NCI-H526 treated with DMSO at 0.1 percent for 48 hours (cell line): ENCODE results near the gene PRR19.
"Not testable (repeated sequence)": the region's sequence is repeated elsewhere in the genome, so short reads cannot be mapped to it uniquely, and the experiment has no call there.

Experiments
- DNase-seq: peaks from one replicate; lab custom pipeline; 2025; lab: John Stamatoyannopoulos, UW

Gene PRR19, protein sequence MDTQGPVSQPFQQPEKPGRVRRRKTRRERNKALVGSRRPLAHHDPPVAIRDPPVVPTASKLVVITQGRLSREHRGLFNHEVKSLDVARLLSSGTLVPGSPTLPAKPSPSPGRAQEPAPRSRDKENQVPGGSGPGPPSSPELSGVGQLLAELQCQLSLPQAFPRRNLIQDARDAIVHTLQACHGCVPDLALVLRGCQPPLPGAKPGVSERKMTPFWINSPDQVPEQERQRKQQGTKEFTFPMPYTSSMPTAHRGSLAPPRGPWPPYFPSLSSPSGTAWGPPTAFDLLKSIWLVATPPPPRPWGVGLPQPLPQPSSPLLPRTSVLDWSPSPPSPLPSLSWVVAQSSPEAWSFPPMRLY

DNA sequence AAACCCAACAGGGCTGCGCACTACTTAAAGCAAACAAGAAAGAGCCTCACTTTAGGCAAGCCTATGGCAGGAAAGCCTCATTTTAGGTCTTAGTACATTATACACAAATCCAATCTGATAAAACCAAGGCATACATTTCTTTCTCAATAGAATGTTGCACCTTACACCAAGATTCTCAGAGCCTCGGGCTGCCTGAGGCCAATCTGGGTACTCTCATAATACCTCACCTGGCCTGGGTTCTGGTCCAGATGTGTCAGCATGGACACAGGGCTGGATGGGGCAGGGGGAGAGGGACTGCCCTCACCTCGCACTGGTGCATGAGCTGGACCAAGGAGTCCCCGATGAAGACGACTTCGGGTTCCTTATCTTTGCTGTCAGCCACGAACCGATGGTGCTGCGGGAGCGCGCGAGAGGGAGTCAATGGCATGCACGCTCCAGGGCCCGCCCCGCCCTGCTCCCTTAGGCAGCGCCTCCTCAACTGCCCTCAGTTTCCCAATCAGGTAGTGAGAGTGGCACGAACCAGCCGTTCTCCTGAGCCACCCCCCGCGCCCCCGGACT is at the start of gene PRR19:
Gene PRR19, plus strand, starts transcription at position 487 of the 558 bp plus-strand sequence. CDS start 7,453 bp downstream, outside the sequence.
- no peak for DNase-seq

DNA sequence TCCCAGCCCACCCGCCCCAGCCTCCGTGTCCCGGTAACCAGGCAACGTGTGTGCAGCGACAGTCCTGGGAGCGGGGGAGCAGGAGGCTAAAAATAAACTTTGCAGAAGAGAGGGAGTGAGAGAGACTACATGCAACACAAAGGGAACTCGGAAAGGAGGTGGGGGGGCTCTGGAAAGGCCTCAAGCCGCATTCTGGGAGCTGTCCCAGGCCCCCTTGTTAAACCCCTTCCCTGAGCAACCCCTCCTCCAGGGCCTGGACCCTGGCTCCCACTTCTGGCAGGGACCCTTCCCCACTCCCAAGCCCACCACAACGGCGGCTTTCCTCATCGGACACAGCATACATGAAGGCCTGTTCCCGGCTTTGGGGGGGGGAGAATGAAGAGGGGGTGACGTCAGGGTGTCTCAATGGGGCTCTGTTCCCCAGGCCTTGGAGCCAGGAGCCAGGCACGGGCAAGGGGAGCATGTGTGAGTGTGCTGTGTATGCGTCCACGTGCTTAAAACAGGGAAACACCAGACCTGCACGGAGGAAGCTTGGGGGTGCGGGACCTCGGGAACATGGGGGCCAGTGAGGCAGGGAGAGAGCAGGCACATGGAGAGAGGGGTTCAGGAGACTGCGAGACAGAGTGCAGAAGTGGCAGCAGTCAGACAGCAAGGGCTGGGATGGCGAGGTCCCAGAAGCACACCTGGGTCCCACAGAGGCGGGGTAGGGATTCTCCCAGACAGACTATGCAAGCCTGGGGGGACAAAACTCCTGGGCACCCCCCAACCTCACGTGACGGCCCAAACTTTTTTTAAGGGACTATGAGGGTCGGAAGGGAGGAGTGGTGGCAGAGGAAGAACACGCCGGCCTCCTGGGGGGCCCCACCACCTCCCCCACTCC is 49.3 kb upstream of the PRR19 start:
- no peak for DNase-seq

DNA sequence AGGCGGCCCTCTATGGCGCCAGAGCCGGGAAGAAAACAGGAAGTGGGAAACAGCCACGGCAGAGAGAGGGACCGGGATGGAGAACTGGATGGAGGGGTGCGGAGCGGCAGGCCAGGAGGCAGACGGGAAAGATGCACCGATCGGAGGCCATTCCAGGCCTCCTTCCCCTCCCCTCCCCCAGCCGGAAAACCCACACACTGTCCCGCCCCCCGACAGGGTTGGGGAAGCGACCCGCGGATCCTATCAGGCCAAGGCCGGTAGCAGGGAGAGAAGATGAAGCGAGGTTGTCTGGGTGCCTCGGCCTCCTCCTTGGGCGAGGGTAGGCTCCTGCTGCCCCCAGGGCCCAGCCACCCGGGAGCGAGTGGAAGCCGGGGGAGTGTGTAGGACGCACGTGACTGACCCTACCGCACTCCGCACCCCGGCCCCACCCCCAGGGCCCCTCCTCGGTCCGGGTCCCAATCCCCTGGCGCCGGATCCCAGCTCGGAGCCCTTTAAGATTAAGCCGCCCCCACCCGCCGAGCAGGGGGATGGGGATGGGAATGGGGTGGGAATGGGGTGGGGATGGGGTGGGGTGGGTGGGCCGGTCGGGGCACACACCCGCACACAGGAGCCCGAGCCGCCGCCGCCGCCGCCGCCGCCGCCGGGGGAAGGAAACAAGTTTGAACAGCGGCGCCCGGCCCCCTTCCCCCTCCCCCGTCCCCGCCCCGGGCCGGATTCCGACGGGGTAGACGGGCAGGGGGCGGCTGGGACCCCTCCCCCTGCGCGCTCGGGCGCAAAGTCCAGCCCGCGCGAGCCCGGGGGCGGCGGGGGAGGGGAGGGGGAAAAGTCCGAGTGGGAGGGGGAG is 48.5 kb upstream of the PRR19 start:
- DNase-seq = peak; percentile 61

DNA sequence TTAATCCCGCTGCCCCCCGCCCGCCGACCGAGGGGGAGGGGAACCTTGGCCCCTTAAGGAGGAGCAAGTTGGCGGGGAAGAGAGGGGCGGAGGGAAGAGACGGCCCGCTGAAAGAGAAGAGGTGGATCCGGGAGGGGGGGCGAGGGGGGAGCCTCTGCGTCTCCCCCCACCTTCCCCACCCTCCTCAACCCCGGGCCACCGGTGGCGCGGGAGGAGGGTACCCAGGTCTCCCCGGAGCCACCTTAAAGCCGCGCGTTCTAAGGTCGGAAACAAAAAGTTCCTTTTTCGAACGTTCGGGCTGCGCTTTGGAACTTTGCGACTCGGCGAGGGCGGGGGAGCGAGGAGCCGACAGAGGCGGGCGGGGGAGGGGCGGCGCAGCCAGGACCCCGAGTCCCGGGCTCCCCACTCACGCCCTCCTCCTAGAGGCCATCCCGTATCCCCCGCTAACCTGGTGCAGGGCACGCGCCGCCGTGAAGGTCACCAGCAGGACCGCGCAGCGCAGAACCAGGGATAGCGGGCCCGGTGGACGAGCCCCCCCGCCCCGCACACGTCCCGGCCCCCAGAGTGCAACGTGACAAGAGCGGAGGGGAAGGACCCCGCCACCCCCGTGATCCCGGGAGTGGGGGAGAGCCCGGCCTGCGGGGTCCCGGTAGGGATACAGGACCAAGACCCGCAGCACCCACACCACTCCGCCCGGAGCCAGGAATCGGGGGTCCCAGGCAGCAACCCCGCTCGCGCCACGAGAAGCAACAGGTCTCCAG is 47.7 kb upstream of the PRR19 start:
- peak; percentile 43 for DNase-seq

DNA sequence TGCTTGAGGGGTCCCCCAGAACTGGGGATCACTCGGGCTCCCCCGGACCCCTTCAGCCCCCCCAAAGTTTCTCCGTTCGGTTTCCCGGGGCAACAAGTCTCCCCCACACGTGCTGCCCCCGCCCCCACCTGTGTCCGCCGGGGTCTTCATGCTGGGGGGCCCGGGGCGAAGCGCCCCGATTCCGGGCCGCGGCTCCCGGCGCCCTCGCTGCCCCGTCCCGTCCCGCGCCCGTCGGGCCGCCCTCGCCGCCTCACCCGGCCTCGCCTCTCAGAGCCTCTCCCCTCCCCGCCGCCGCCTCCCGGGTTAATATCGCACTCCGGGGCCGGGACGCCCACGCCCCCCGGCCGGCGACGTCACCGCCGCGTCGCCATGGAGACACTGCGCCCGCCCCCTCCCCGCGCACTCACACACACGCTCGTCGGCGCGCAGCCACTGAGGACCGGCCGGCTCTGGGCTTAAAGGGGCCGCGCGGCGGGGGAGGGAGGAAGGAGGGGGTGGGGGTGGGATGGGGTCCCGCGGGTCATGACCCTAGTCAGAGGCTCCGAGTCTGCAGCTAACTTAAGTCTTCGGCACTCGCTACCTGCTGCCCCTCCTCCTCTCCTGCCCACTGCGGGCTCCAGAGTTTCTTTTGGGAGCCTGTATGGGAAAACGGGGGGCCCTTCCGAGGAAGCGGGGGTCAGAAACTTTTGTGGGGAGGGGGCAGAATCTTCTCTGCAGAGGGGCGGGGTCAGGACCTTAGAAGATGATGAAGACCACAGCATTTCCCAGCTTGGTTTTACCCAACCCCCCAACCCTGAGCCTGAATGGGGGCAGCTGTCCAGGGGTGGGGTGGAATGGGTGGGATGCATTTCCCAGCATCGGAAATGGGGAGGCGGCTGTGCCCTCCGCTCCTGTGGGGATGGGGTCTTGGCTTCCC is 46.8 kb upstream of the PRR19 start, which contains the start of gene ERF:
Gene ERF, minus strand, starts transcription at position 279 of the 916 bp plus-strand sequence. Its CDS starts 129 bp downstream, at position 150.
- peak; percentile 76 for DNase-seq

DNA sequence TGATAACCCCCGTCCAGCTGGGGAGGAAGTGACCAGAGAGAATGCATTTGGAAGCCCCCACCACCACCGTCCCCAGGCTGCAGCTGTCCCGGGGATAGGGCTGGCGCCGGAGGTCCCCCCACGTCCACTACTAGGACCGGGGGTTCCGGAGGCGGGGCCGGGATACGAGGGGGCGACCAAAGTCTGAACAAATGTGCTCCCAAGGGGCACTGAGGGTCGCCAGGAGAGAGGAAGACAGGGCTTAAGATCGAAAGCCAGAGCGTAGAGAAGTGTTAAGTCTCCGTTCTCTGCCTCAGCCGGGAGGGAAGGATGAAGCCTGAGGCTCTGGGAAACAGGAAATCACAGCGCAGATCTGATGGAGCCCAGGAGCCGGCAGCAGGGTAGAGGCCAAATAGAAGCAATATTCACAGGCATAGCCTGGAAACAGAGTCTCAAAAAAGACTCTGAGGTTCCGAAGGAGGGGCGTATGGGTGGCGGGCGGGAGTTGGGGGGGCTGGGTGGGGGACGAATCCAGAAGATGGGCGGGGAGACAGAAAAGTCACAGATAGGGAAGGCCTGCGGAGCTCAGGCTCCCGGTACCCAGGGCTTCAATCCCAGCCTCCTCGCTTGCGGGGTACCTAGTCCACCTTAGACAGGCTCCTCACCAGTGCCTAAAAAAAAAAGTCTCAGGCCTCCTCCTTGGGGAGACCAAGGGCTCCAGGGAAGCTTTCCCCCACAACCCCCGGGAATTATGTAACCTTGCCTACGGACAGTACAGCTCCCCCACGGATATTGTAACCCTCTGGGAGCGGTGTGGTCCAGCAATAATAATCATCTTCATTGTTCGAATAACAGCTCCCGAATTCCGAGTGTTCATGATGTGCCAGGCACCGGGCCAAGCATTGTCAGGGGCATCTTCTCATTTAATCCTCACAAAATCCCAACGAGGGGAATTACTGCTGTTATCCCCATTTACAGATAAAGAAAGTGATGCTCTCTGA is 45.9 kb upstream of the PRR19 start:
- DNase-seq = peak; percentile 33

DNA sequence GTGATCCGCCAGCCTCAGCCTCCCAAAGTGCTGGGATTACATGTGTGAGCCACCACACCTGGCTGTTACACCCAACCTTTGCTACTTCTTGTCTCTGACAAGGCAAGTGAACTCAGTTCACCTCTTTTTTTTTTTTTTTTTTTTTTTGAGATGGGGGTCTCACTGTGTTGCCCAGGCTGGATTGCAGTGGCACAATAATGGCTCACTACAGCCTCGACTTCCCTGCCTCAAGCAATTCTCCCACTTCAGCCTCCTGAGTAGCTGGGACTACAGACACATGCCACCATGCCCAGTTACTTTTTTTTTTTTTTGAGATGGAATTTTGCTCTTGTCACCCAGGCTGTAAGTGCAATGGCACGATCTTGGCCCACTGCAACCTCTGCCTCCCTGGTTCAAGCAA is 44.1 kb upstream of the PRR19 start:
- not testable (repeated sequence) for DNase-seq

DNA sequence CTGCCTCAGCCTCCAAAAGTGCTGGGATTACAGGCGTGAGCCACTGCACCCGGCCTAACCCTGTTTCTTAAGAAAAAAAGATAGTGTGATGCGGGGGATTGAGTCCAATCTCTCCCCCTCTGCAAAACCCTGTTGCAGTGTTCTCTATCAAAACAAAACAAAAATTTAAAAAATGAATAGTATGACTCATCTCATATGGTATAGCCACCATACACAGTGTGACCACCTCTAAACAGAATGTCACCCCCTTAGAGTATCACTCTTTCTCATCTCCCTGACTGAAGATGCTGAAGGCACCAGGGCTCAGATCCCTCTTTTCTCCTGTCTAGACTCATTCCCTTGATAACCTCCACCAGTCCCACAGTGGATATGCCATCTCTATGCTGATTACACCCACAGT is 40.2 kb upstream of the PRR19 start:
- no peak for DNase-seq

DNA sequence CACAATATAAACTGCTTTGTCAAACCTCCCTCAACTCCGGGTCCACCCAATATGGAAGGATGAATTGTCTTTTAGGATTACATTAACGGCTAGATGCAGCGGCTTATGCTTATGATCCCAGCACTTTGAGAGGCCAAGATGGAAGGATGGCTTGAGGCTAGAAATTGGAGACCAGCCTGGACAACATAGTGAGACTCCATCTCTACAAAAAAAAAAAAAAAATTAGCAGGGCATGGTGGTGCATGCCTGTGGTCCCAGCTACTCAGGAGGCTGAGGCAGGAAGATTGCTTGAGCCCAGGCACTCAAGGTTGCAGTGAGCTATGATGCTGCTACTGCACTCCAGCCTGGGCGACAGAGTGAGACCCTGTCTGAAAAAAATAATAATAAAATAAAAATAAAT is 35.8 kb upstream of the PRR19 start:
- not testable (repeated sequence) for DNase-seq

DNA sequence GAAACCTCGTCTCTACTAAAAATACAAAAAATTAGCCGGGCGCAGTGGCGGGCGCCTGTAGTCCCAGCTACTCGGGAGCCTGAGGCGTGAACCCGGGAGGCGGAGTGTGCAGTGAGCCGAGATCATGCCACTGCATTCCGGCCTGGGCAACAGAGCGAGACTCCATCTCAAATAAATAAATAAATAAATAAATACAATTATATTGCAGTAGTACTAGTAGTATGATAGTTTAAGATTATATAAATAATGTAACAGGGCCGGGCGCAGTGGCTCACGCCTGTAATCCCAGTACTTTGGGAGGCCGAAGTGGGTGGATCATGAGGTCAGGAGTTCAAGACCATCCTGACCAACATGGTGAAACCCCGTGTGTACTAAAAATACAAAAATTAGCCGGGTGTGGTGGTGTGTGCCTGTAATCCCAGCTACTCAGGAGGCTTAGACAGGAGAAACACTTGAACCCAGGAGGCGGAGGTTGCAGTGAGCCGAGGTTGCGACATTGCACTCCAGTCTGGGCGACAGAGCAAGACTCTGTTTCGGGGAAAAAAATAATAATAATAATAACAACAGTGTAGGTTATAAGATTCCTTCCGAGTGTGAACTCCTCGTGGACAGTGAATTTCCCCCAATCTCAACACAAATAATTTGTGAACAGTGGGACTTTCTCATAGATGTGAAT is 34.9 kb upstream of the PRR19 start:
- DNase-seq = not testable (repeated sequence)

DNA sequence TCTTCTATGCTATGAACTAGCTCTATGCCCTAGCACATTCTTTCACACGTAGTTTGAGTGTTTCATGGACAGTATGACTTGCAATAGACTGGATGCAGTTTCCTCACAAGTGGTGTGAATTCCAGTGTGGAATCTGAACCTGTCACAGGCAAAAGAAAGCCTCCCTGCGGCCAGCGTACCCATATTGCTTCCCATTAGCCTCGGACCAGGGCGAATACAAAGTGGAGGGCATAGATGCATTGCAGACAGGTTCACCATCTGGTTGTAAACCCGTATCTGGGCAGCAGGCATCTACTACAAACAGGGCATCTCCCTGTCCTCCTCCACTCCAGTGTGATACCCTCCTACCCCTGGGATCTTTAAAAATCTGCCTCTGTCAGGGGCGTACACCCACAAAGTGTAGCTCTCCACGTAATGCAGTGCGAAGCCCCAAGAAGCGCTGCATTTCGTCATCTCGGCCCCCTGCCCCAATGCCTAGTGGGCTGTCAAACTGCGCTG is 34.2 kb upstream of the PRR19 start:
- DNase-seq = no peak

DNA sequence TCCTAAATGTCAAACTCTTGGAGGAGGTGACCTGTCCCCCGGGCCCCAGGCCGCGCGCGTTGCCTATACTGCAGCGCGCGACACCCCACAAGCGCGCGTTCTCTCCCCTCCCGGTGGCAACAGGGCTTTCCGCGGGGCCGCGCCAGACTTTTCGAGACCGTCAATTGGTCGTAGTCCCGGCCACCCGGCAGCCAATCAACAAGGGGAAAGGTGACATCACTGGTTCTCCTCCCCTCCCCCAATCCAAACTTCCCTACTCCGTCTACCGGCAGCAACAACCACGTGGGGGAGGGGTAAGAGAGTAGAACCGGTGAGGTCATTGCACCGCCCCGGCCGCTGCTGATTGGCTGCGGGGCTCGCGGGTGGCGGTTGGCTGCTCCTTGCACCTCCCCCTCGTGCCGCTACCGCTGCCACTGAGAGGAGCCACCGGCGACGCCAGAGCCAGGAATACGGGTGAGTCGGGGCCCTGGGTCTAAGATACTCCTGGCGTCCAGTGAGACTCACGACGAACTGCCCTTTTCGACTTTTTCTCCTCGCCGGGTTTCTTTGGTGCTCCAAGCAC is 33.7 kb upstream of the PRR19 start:
- peak; percentile 99 for DNase-seq

DNA sequence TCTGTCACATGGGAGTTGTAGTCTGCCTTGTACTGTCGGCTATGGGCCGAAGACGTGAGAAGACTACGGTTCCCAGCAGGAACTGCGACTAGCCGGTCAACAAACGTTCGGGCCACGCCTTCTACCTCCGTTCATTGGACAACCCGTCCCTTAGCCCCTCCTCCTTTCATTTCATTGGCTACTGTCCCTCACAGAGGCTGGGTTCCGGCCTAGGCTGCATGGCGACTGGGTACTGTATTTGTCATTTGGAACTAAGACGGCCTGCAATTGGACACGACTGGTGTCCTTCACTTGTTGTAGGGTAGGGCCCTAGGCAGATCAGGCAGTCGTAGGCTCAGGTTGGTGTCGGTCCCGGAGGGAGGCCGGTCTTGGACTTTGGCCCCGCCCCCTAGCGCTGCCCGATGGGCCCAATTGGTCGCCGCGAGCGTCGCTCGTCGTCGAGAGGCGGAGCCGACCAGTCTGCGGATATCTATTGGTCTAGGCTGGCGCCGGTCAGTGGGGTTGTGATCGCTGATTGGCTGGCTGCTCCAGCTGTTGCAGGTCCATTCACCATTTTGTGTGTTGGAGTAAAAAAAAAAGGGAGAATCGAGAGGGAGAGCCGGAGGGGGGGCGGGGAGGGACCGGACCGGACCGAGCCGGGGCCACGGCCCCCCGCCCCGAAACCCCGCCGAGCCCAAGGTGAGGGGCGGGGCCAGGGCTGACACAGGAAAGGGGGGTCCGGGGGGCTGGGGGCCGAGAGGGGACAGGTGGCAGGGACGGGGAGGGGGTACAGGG is 33.0 kb upstream of the PRR19 start, which contains the start of gene CIC:
Gene CIC, plus strand, starts transcription at position 549 of the 774 bp plus-strand sequence. CDS start 2,532 bp downstream, outside the sequence.
- DNase-seq = peak; percentile 100

DNA sequence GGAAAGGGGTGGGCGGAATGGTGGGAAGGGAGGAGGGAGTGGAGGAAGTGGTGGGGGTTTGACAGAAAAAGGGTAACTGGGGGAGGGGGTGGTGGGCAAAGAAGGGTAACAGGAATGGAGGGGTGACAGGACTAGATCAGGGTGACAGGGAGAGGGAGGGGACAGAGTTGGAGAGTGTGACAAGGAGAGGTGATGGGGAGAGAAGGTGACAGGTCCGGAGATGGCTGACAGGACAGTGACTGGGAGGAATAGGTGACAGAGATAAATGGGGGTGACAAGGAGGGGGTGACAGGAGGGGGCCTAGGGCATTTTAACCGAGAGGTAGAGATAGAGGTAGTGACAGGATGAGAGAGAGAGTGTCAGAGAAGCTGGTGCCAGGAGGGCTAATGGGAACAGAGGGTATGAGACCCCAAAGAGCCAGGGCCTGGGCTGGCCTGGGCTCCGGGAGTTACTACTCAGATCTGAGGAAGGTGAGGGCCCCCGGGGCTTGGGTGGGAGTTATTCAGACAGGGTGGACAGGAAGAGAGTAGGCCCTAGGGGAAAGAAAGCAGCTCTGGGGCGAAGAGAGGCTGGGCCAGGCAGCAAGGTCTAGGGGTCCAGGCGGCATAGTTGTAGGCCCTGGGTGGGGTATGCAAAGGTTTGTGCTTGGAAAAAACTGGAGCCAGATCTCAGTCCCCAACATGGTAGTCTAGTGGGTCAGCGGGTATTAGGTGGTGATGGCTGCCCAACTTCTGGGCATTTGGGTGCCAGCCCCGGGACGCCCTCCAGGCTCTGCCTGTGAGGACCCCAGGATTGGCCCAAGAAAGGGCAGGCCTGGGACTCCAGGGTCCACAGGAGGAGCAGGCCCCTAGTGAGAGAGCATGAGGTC is 32.2 kb upstream of the PRR19 start:
- DNase-seq = no peak

DNA sequence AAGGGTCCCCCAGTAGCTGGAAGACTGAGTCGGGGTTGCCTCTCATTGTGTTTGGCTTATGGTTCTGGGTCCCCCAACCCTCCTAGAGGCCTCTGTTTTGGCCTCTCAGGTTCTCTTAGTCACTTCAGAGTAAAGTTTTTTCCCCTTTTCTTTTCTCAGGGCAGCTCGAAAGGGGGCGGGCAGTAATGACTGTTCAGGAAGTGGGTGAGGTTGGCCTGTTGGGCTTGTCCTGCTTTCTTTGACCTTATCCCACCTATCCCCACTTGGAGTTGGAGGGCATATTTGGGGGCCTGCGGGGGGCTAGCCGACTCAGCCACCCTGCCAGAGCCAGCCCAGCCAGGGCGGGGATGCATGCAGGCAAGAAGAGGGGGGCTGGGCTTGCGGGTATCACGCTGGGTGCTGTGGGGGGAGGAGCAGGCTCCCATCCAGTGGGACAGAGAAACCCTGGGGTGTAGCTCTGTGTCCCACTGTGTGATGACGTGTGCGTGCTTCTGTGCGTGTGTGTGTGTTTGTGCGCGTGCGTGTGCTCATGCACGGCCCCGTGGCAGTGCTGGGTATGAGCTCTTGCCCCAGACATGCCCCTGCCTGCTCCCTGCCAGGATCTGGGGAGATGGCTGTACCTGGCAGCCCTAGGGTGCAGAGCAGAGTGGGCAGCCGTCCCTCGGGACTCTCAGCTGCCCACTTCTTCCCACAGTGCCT is 31.4 kb upstream of the PRR19 start:
- no peak for DNase-seq
